SU-DHL-6 (cell line): ENCODE measurements around the gene HNRNPAB.

ENCODE experiments used
- H2AFZ ChIP-seq: fragments of 200-600 bp; sonication (generic); 2 replicates; pipeline ENCODE4 v1.6.1; 2014; ENCODE audit warnings: low read depth, mild to moderate bottlenecking, moderate library complexity, mixed read lengths, antibody characterized with exemption, low read length; ENCODE audit not compliant: severe bottlenecking
- H3F3A ChIP-seq: fragments of 200-600 bp; shearing (Covaris generic); 2 replicates; pipeline ENCODE4 v1.6.0; 2016; ENCODE audit warnings: antibody characterized with exemption, mild to moderate bottlenecking; ENCODE audit not compliant: insufficient read depth
- H3K27ac ChIP-seq: fragments of 200-600 bp; sonication (generic); 2 replicates; pipeline ENCODE4 v1.5.1; 2016; ENCODE audit warnings: low read depth, mild to moderate bottlenecking, low read length, moderate library complexity, mixed read lengths
- H3K27me3 ChIP-seq: fragments of 200-600 bp; sonication (generic), shearing (Covaris generic); 2 replicates; pipeline ENCODE4 v1.6.0; 2014; ENCODE audit warnings: mild to moderate bottlenecking, low read length
- H3K36me3 ChIP-seq: fragments of 200-600 bp; sonication (generic); 2 replicates; pipeline ENCODE4 v1.6.1; 2014; ENCODE audit warnings: mild to moderate bottlenecking, low read length, mixed read lengths
- H3K4me2 ChIP-seq: fragments of 300-600, 200-600 bp; shearing (Covaris generic), sonication (generic); 2 replicates; pipeline ENCODE4 v1.6.0; 2014; ENCODE audit warnings: low read length, low read depth, mild to moderate bottlenecking; ENCODE audit not compliant: poor library complexity, severe bottlenecking
- H3K4me3 ChIP-seq: fragments of 200-600 bp; sonication (generic); 2 replicates; pipeline ENCODE4 v1.5.1; 2014; ENCODE audit warnings: antibody characterized with exemption, low read length, mild to moderate bottlenecking, mixed read lengths; ENCODE audit not compliant: insufficient read depth, poor library complexity, severe bottlenecking
- H3K79me2 ChIP-seq: fragments of 200-600 bp; sonication (generic); 2 replicates; pipeline ENCODE4 v1.6.1; 2014; ENCODE audit warnings: mild to moderate bottlenecking, low read length, moderate library complexity; ENCODE audit not compliant: insufficient read depth
- H3K9ac ChIP-seq: fragments of 200-600 bp; sonication (generic); 2 replicates; pipeline ENCODE4 v1.7.0; 2014; ENCODE audit warnings: mild to moderate bottlenecking, low read length
- H3K9me2 ChIP-seq: fragments of 200-600 bp; sonication (generic); replicated peaks from 2 replicates; pipeline ENCODE4 v1.6.1; 2014; ENCODE audit warnings: low read length; ENCODE audit not compliant: insufficient read depth
- H3K9me3 ChIP-seq: fragments of 200-600 bp; sonication (generic); 2 replicates; pipeline ENCODE4 v1.6.1; 2014; ENCODE audit warnings: low read length, mixed read lengths; ENCODE audit not compliant: insufficient read depth
- H4K20me1 ChIP-seq: fragments of 200-600 bp; sonication (generic); 2 replicates; pipeline ENCODE4 v1.6.1; 2014; ENCODE audit warnings: low read depth, mild to moderate bottlenecking, antibody characterized with exemption, low read length, moderate library complexity, mixed read lengths
- CTCF ChIP-seq: fragments of 200-600 bp; sonication (generic); IDR thresholded peaks from one replicate; pipeline ENCODE4 v1.5.1; 2017; ENCODE audit warnings: antibody characterized with exemption, mild to moderate bottlenecking, low read length, moderate library complexity; ENCODE audit not compliant: insufficient read depth, poor library complexity, severe bottlenecking
- EZH2phosphoT487 ChIP-seq: fragments of 200-600 bp; sonication (generic), shearing (Covaris generic); conservative IDR thresholded peaks from 2 replicates; pipeline ENCODE4 v1.6.1; 2018; ENCODE audit warnings: mild to moderate bottlenecking, antibody characterized with exemption, low read length, moderate library complexity, mixed read lengths

HNRNPAB gene

GRCh38 chr5:178187014-178187413 lies 17.3 kb upstream of the HNRNPAB start, which contains the start of gene GMCL2:
TSS of gene GMCL2 (minus strand) at chr5:178187371. CDS start at chr5:178187299, 72 bp downstream.
- no peak within 1 kb of the TSS for H3K9ac ChIP-seq
- H3K27ac ChIP-seq: no peak within 1 kb of the TSS
- no peaks in the 10 kb centered on the region for H3K79me2 ChIP-seq
- no peaks in the 10 kb centered on the region for H3K36me3 ChIP-seq
- TF ChIP-seq EZH2phosphoT487 (no peak), CTCF (no peak)
- no peaks in the 10 kb centered on the region for H3K27me3 ChIP-seq
- no peak within 1 kb of the TSS for H3K4me3 ChIP-seq
- no peak within 1 kb of the TSS for H3K4me2 ChIP-seq
- H3K9me3 ChIP-seq: no peaks in the 10 kb centered on the region
- no peaks in the 10 kb centered on the region for H3K9me2 ChIP-seq
- no peaks in the 10 kb centered on the region for H3F3A ChIP-seq
- H2AFZ ChIP-seq: no peak within 1 kb of the TSS
- no peaks in the 10 kb centered on the region for H4K20me1 ChIP-seq

- Histone ChIP-seq H3K79me2 (no peaks in the 10 kb centered on the region), H3K4me3 (no peak overlapping the region), H3F3A (no peaks in the 10 kb centered on the region), H3K4me2 (no peak overlapping the region), H3K9ac (no peak overlapping the region), H3K27me3 (no peaks in the 10 kb centered on the region), H3K9me3 (no peaks in the 10 kb centered on the region), H3K36me3 (no peaks in the 10 kb centered on the region), H2AFZ (no peak overlapping the region), H4K20me1 (no peaks in the 10 kb centered on the region), H3K9me2 (no peaks in the 10 kb centered on the region), H3K27ac (no peak overlapping the region)
- no peak for TF ChIP-seq EZH2phosphoT487
- TF ChIP-seq CTCF: no peak
Observed at GRCh38 chr5:178189433-178189832, 14.9 kb upstream of the HNRNPAB start.

GRCh38 chr5:178191661-178192060 lies 12.7 kb upstream of the HNRNPAB start:
- Histone ChIP-seq H4K20me1 (no peaks in the 10 kb centered on the region), H3K36me3 (no peaks in the 10 kb centered on the region), H3K4me2 (no peak overlapping the region), H3K4me3 (no peak overlapping the region), H2AFZ (no peak overlapping the region), H3K9ac (no peak overlapping the region), H3K27ac (no peak overlapping the region), H3F3A (no peaks in the 10 kb centered on the region), H3K27me3 (no peaks in the 10 kb centered on the region), H3K9me3 (no peaks in the 10 kb centered on the region), H3K9me2 (no peaks in the 10 kb centered on the region), H3K79me2 (no peaks in the 10 kb centered on the region)
- TF ChIP-seq CTCF (no peak), EZH2phosphoT487 (no peak)

- H3K79me2 ChIP-seq: no peaks in the 10 kb centered on the region
- H3K9me3 ChIP-seq: no peaks in the 10 kb centered on the region
- no peaks in the 10 kb centered on the region for H4K20me1 ChIP-seq
- no peaks in the 10 kb centered on the region for H3K27me3 ChIP-seq
- no peaks in the 10 kb centered on the region for H3F3A ChIP-seq
- TF ChIP-seq EZH2phosphoT487: no peak
- TF ChIP-seq CTCF: no peak
- H3K9ac ChIP-seq: no peak overlapping the region
- no peaks in the 10 kb centered on the region for H3K9me2 ChIP-seq
- no peaks in the 10 kb centered on the region for H3K36me3 ChIP-seq
- no peak overlapping the region for H3K4me3 ChIP-seq
- no peak overlapping the region for H3K27ac ChIP-seq
- no peak overlapping the region for H2AFZ ChIP-seq
- H3K4me2 ChIP-seq: no peak overlapping the region
Observed at GRCh38 chr5:178192244-178192643, 12.1 kb upstream of the HNRNPAB start.
